ENCODE results near the gene VMO1. TPM values are rescaled to one million over a fixed set of nuclear protein-coding genes. Genes with fewer than 3 reads are reported as not detected.
A peak's percentile ranks its signal among the peaks of the same experiment; 100 is the strongest.
"Not testable (repeated sequence)": the region's sequence is repeated elsewhere in the genome, so short reads cannot be mapped to it uniquely, and the experiment has no call there.

Gene VMO1, protein sequence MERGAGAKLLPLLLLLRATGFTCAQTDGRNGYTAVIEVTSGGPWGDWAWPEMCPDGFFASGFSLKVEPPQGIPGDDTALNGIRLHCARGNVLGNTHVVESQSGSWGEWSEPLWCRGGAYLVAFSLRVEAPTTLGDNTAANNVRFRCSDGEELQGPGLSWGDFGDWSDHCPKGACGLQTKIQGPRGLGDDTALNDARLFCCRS
- total RNA-seq: not detected in 2 replicates

DNA sequence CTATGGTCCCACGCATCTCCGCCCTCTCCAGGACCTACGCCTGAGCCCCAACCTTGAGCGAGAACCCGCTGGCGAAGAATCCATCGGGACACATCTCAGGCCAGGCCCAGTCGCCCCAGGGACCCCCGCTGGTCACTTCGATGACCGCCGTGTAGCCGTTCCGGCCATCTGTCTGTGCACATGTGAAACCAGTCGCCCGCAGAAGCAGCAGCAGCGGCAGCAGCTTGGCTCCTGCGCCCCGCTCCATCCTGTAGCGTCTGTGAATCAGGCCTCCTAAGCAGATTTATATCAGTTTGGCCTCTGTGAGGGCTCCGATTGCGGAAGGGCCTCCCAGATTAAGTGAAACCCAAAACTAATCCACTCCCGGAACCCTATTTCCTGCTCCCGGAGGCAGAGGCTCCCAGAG, at the start of gene VMO1:
VMO1 (minus strand) TSS at position 259 of the 406 bp plus-strand sequence; CDS start at position 247, 12 bp downstream.
- DNase-seq (ENCODE audit: low spot score): no peak
- Mint-ChIP-seq H3K4me1 (ENCODE audit: low read depth) (peaks cover 43% of the 10 kb centered on the region), H3K27me3 (ENCODE audit: insufficient read depth) (peaks cover 58% of the 10 kb centered on the region), H3K9me3 (no peaks in the 10 kb centered on the region), H3K4me3 (peak within 1 kb of the TSS; percentile 51), H3K36me3 (ENCODE audit: low read depth) (peaks cover 4% of the 10 kb centered on the region), H3K27ac (no peak within 1 kb of the TSS)
- intact Hi-C loops (cut with micrococcal nuclease): loop anchor here (2.0 to 5.0 kb wide), 2 partner anchors 103 to 144 kb away; partner anchors contain the start of gene ALOX15

DNA sequence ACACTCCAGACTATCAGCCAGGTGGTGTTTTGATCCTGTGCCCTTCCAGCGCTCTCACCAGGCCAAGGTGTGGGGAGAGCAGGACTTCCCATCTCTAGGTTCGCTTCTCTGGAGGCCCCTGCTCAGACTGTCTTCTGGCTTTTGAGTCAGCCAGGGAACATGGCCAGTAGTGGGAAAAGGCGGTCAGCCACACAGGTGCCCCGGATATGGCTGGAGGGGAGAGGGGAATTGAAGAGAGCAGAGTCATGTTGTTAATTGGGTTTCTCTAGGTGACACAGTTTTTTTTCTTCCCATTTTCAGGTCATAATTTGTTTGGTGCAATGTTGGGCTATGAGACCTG, 48.5 kb upstream of the VMO1 start:
- Mint-ChIP-seq H3K27me3 (ENCODE audit: insufficient read depth) (no peaks in the 10 kb centered on the region), H3K4me3 (peak overlapping the region; percentile 88), H3K36me3 (ENCODE audit: low read depth) (peaks cover 9% of the 10 kb centered on the region), H3K27ac (peak overlapping the region; percentile 87), H3K9me3 (no peaks in the 10 kb centered on the region), H3K4me1 (ENCODE audit: low read depth) (peaks cover 43% of the 10 kb centered on the region)
- intact Hi-C loops (cut with micrococcal nuclease): loop anchor here (5.0 kb wide), 2 partner anchors 53 to 113 kb away; partner anchors contain the start of gene PFN1
- DNase-seq (ENCODE audit: low spot score): no peak

DNA sequence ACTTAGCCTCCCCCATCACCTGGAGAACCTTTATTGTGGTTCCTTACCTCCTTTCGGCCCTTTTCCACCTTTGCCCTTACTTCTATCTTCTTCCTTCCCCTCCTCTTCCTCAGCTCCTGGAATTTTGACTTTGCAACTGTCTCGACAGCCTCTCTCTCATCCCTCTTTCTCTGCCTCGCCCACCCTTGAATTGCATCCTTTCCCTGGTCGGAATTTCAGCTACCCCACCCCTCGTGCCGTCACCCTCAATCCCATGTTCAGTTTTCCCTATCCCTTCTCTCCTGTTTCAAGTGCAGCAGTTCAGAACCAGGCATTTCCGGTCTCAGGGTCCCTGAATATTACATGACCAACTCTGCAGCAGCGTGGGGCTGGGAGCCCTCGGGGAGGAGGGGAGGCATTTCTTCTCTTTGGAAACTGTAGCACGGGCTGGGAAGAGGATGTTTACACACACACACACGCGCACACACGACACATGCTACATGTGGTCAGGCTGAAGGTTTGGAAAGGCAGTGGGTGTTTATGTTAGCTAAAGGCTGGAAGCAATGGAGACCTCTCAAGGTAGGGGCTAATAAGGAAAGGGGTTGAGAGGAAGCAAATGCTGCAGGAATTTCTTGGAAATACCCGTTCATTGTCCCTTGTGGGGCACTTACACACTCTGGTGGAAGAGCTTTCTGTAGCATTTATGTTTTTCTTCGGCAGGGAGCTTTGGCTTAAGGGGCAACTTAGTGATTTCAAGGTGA, 47.9 kb upstream of the VMO1 start:
- no peak for DNase-seq (ENCODE audit: low spot score)
- Mint-ChIP-seq H3K9me3 (no peaks in the 10 kb centered on the region), H3K4me3 (peak overlapping the region; percentile 88), H3K27me3 (ENCODE audit: insufficient read depth) (no peaks in the 10 kb centered on the region), H3K27ac (peak overlapping the region; percentile 87), H3K36me3 (ENCODE audit: low read depth) (peaks cover 9% of the 10 kb centered on the region), H3K4me1 (ENCODE audit: low read depth) (peaks cover 38% of the 10 kb centered on the region)
- intact Hi-C loops (cut with micrococcal nuclease): loop anchor here (1.0 to 5.0 kb wide), 5 partner anchors 27 to 124 kb away; partner anchors contain the start of genes ARRB2, MED11, PFN1 and PLD2

DNA sequence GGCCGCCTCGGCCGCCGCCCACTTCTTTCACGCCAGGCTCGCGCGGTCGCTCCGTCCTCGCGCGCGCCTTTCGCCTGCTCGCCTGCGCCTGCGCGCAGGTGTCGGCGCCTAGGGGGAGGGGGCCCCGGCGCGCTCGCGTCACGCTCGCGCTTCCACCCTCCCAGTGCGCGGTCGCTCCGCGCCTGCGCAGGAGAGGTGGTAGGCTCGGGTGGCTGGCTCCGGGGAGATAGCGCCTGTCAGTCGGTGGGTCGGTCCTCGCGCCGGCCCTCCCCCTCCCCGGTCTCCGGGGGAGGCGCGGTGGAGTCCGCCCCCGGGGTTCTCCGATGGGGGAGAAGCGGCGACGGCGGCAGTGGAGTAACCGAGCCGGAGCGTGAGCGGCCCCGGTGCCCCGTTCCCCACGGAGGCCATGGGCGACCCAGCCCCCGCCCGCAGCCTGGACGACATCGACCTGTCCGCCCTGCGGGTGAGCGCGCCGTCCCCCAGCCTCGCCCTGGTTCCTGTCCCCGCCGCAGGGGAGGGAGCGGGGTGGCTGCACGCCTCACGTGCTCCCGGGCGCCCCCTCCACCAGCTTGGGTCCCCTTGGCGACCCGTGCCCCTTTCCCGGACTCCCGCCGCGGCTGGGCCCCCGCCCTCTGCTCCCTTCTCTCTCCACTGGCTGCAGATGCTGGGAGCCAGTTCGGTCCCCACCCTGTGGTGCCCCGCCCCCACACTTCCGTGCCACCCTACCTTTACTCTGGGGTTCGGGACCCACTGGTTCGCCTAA, 47.2 kb upstream of the VMO1 start, which contains the start of gene MINK1:
MINK1 (plus strand) TSS at position 163 of the 763 bp plus-strand sequence; CDS start at position 407, 244 bp downstream.
- Mint-ChIP-seq H3K4me3 (peak within 1 kb of the TSS; percentile 93), H3K4me1 (ENCODE audit: low read depth) (peaks cover 36% of the 10 kb centered on the region), H3K36me3 (ENCODE audit: low read depth) (peaks cover 9% of the 10 kb centered on the region), H3K27me3 (ENCODE audit: insufficient read depth) (no peaks in the 10 kb centered on the region), H3K27ac (peak within 1 kb of the TSS; percentile 99), H3K9me3 (no peaks in the 10 kb centered on the region)
- intact Hi-C loops (cut with micrococcal nuclease): loop anchor here (1.0 to 5.0 kb wide), 5 partner anchors 26 to 123 kb away; partner anchors contain the start of genes ARRB2, MED11, PFN1 and PLD2
- DNase-seq (ENCODE audit: low spot score): peak; percentile 90

DNA sequence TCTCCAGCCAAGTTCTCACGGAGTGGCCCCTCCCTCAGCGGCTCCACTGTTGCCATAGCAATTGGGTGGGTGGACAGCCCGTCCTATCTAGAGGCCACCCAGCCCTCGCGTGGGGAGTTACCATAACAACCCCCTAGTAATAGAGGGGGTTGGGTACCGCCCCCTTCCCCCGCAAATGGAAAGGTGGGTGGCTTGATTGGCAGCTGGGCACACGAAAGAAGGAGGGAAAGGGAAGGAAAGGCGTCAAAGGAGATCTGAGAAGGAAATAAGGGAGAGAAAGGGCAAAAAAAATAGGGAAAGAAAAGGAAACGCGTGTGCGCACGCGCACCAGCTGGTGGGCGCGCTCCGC, 46.6 kb upstream of the VMO1 start:
- DNase-seq (ENCODE audit: low spot score); H3K9me3 Mint-ChIP-seq; H3K36me3 Mint-ChIP-seq (ENCODE audit: low read depth); H3K27me3 Mint-ChIP-seq (ENCODE audit: insufficient read depth): not testable (repeated sequence)
- peaks cover 32% of the 10 kb centered on the region for H3K4me1 Mint-ChIP-seq (ENCODE audit: low read depth)
- intact Hi-C loops (cut with micrococcal nuclease): loop anchor here (1.0 to 5.0 kb wide), 5 partner anchors 26 to 123 kb away; partner anchors contain the start of genes ARRB2, MED11, PFN1 and PLD2
- H3K27ac Mint-ChIP-seq: peak overlapping the region; percentile 99
- peak overlapping the region; percentile 93 for H3K4me3 Mint-ChIP-seq

DNA sequence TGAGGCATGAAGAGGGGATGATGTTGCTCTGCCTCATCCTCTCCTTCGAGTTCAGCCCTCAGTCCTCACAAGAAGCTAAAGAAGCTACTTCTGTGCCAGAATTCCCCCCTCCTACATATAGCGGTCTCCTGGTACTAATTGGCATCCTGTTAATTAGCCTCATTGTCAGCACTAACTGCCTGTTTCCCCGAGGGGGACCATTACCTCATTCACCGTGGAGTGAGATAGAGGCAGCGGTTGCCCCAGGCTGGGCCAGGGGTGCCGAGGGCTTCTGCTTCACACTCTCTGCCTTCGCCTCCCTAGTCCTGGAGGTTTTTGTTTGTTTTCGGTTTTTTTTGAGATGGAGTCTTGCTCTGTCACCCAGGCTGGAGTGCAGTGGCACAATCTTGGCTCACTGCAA, 41.2 kb upstream of the VMO1 start:
- Mint-ChIP-seq H3K9me3 (no peaks in the 10 kb centered on the region), H3K4me3 (no peak overlapping the region), H3K27me3 (ENCODE audit: insufficient read depth) (no peaks in the 10 kb centered on the region), H3K36me3 (ENCODE audit: low read depth) (no peaks in the 10 kb centered on the region), H3K4me1 (ENCODE audit: low read depth) (no peaks in the 10 kb centered on the region), H3K27ac (no peak overlapping the region)
- intact Hi-C loops (cut with micrococcal nuclease): no loop called here
- no peak for DNase-seq (ENCODE audit: low spot score)

DNA sequence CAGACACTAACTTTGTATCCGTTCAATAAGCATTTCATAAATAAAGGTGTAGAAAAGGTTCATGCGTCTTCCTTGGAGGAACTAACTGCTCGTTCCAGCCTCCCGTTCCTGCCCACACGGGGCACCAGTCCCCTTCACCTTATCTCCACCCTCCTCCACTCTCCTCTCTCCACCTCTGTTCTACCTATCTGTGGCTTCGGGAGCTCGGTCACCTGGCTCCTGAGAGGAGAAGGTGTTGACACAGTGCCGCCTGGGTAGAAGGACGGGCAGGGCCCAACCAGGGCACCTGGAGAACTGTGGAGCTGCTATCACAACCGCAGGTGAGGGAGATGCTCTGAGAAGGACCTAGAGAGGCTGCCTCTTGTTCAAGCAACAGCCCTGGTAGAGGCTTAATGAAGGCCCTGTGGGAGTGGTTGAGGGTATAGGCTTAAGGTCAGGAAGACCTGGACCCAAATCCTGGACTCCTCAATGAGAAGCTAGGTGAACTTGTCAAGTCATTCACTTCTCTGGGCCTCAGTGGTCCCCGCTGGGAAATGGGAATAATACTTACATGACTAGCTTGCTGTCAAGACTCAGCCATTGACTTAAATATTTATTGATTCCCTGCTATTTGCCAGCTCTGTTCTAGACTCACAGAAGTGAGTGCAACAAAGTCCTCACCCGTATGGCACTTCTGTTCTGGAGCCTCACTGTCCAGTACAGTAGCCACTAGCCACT, 37.4 kb upstream of the VMO1 start:
- no peak for DNase-seq (ENCODE audit: low spot score)
- Mint-ChIP-seq H3K4me3 (no peak overlapping the region), H3K9me3 (no peaks in the 10 kb centered on the region), H3K27ac (no peak overlapping the region), H3K4me1 (ENCODE audit: low read depth) (no peaks in the 10 kb centered on the region), H3K27me3 (ENCODE audit: insufficient read depth) (no peaks in the 10 kb centered on the region), H3K36me3 (ENCODE audit: low read depth) (peaks cover 4% of the 10 kb centered on the region)
- intact Hi-C loops (cut with micrococcal nuclease): no loop called here

DNA sequence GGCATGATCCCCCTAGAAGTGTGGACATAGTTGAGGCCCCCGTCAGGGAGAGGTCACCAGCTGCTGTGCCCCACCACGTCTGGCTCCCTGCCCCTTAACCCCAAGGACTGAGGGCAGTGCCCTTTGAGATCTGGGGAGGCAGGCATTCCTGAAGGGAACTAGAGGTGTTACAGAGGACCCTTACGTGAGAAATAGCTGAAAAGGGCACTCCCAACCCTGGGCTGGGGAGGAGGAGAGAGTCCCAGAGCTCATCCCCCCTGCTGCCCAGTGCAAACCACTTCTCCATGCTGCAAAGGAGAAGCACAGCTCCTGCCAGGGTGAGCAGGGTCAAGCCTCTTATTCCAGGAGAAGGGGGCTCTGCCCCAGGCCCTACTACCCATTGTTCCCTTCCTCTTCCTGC, 36.7 kb upstream of the VMO1 start:
- Mint-ChIP-seq H3K4me3 (no peak overlapping the region), H3K9me3 (no peaks in the 10 kb centered on the region), H3K36me3 (ENCODE audit: low read depth) (peaks cover 4% of the 10 kb centered on the region), H3K27me3 (ENCODE audit: insufficient read depth) (no peaks in the 10 kb centered on the region), H3K27ac (no peak overlapping the region), H3K4me1 (ENCODE audit: low read depth) (no peaks in the 10 kb centered on the region)
- intact Hi-C loops (cut with micrococcal nuclease): no loop called here
- DNase-seq (ENCODE audit: low spot score): no peak

DNA sequence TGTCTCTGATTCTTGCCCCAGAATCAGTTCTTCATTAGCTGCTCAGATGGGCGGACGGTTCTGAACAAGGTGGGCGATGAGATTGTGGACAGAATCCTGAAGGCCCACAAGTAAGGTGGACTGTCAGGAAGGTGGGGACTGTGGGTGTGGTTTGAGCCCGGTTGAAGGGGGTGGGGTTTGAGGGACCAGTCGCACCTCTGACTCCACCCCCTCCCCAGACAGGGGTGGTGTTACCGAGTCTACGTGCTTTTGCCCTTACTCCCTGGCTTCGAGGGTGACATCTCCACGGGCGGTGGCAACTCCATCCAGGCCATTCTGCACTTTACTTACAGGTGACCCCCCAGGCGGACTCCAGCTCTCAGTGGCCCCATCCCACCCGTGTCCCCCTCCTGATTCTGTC, 32.1 kb upstream of the VMO1 start:
- no peaks in the 10 kb centered on the region for H3K9me3 Mint-ChIP-seq
- H3K4me1 Mint-ChIP-seq (ENCODE audit: low read depth): no peaks in the 10 kb centered on the region
- no peaks in the 10 kb centered on the region for H3K27me3 Mint-ChIP-seq (ENCODE audit: insufficient read depth)
- no peak overlapping the region for H3K27ac Mint-ChIP-seq
- intact Hi-C loops (cut with micrococcal nuclease): no loop called here
- no peak for DNase-seq (ENCODE audit: low spot score)
- peaks cover 12% of the 10 kb centered on the region for H3K36me3 Mint-ChIP-seq (ENCODE audit: low read depth)
- no peak overlapping the region for H3K4me3 Mint-ChIP-seq

DNA sequence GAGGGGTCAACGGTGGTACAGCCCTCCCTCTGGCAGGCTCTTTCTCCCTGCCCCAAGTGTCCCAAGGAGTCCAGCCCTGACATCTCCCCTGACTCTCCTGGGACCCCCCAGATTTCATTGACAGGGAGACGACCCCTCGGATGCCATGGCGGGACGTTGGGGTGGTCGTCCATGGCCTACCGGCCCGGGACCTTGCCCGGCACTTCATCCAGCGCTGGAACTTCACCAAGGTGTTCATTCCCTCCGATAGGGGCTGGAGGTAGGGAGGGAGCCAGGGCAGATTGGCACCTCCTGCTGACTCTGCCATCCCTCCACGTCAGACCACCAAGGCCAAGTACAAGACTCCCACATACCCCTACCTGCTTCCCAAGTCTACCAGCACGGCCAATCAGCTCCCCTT, 30.7 kb upstream of the VMO1 start:
- H3K27ac Mint-ChIP-seq: no peak overlapping the region
- no peaks in the 10 kb centered on the region for H3K27me3 Mint-ChIP-seq (ENCODE audit: insufficient read depth)
- H3K9me3 Mint-ChIP-seq: no peaks in the 10 kb centered on the region
- no peaks in the 10 kb centered on the region for H3K4me1 Mint-ChIP-seq (ENCODE audit: low read depth)
- H3K4me3 Mint-ChIP-seq: no peak overlapping the region
- peaks cover 12% of the 10 kb centered on the region for H3K36me3 Mint-ChIP-seq (ENCODE audit: low read depth)
- intact Hi-C loops (cut with micrococcal nuclease): no loop called here
- no peak for DNase-seq (ENCODE audit: low spot score)

DNA sequence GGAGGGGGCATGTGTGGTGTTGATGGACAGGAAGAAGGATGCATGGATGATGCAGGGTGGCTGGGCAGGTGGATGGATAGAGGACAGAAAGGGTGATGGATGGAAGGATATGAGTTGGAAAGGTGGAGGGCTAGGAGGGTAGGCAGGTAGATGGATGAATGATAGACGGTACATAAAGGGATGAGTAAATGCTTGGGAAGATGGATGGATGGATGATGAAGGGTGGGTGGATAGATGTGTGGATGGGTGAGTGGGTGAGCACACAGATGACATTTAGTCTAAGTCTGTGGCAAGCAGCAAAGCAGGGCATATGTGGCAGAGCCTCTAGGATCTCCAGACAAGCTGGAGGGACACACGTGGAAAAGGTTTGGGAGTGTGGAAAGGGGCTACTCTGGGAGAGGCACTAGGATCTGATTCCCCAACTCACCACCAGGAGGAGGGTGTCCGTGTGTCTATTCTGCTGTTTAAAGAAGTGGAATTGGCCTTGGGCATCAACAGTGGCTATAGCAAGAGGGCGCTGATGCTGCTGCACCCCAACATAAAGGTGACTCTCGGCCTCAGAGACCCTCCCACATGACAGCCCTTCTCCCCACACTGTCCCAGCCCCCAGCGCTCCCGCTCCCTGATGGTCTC, 29.0 kb upstream of the VMO1 start:
- Mint-ChIP-seq H3K9me3 (no peaks in the 10 kb centered on the region), H3K4me1 (ENCODE audit: low read depth) (peaks cover 5% of the 10 kb centered on the region), H3K4me3 (no peak overlapping the region), H3K36me3 (ENCODE audit: low read depth) (peaks cover 14% of the 10 kb centered on the region), H3K27ac (no peak overlapping the region), H3K27me3 (ENCODE audit: insufficient read depth) (no peaks in the 10 kb centered on the region)
- DNase-seq (ENCODE audit: low spot score): no peak
- intact Hi-C loops (cut with micrococcal nuclease): no loop called here

DNA sequence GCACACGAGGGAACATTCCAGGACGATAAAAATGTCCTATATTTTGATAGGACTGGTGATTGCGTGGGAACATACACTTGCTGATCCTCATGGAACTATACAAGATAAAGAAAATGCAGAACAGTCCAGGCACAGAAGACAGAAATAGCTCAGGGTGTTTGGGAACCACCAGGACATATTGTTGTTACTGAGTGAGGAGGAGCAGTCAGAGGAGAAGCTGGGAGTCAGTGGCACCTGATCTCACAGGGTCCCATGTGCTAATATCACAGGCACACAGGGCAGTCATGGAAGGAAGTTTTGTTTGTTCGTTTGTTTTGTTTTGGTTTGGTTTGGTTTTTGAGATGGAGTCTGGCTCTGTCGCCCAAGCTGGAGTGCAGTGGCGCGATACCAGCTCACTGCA, 26.5 kb upstream of the VMO1 start:
- no peak overlapping the region for H3K4me3 Mint-ChIP-seq
- no peak overlapping the region for H3K27ac Mint-ChIP-seq
- peaks cover 5% of the 10 kb centered on the region for H3K4me1 Mint-ChIP-seq (ENCODE audit: low read depth)
- no peaks in the 10 kb centered on the region for H3K9me3 Mint-ChIP-seq
- intact Hi-C loops (cut with micrococcal nuclease): no loop called here
- H3K36me3 Mint-ChIP-seq (ENCODE audit: low read depth): peaks cover 20% of the 10 kb centered on the region
- DNase-seq (ENCODE audit: low spot score): no peak
- peaks cover 2% of the 10 kb centered on the region for H3K27me3 Mint-ChIP-seq (ENCODE audit: insufficient read depth)

Measured in activated T-helper 1 cell treated with anti-CD3 and anti-CD28 coated beads, Interleukin-12 subunit alpha, Interleukin-12 subunit beta, Interleukin-2, Interleukin-4 antibody, amounts not matched to agents 30 ng/mL and 10 ng/mL and 1 ng/mL, durations not matched to agents 14 hours and 24 hours and 36 hours (primary cell).